GM13976 (cell line): ENCODE measurements around the gene SH3PXD2B.
A peak's percentile ranks its signal among the peaks of the same experiment; 100 is the strongest.

Experiments used
- DNase-seq: peaks from one replicate; pipeline ENCODE4 v3.0.0; 2012; ENCODE audit warnings: low spot score
- in situ Hi-C: fragments of 300-500 bp; cut with MboI; formaldehyde crosslinking; loops from one replicate; pipeline ENCODE4 v1.12.0; 2022; ENCODE audit warnings: low sequenced_read_pairs, mixed read lengths, inconsistent platforms; ENCODE audit not compliant: unreplicated experiment
- TF ChIP-seq, protein P1 (sequence below): IDR thresholded peaks from 2 replicates; pipeline ENCODE4 v1.5.1; 2012; ENCODE audit warnings: borderline replicate concordance, mild to moderate bottlenecking; ENCODE audit not compliant: insufficient read depth; ENCODE audit errors: extremely low read depth, missing control alignments, control extremely low read depth

Gene SH3PXD2B

DNA sequence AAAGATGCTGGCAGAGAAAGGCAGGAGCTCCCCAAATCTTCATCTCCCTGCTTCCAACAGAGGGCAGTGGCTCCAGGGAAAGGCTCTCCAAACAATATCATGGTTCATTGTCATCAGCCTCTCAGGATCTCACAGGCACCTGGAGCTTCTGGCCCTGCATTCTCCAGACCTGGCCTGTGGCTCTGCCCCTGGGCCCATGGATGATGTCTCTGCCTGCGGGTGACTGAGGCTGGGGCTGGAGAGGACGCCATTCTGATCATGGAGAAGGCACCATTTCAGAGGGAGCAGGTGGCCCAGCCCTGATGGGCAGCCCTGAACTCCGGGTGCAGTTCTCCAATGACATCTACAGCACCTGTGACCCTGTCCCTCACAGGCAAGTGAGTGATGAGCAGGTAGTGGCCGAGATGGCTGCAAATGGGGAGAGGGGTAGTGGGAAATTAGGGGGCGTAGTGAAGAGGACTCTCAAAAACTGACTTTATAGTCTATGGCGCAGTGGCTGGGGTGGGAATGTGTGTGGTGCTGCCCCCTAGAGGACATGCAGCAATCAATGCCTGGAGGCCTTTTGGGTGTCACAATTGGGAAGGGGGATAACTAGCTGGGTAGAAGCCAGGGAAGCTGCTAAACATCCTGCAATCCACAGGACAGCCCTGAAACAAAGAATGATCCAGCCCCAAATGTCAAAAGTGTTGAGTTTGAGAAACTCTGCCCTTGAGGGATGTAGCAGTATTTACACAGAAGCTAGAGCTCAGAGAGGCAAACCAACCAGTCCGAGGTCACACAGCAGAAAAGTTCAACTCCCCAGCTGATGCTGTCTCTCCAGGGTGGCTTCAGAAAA is 3.2 kb downstream of the SH3PXD2B start:
- peak; percentile 56 for DNase-seq
- TF ChIP-seq, protein P1, sequence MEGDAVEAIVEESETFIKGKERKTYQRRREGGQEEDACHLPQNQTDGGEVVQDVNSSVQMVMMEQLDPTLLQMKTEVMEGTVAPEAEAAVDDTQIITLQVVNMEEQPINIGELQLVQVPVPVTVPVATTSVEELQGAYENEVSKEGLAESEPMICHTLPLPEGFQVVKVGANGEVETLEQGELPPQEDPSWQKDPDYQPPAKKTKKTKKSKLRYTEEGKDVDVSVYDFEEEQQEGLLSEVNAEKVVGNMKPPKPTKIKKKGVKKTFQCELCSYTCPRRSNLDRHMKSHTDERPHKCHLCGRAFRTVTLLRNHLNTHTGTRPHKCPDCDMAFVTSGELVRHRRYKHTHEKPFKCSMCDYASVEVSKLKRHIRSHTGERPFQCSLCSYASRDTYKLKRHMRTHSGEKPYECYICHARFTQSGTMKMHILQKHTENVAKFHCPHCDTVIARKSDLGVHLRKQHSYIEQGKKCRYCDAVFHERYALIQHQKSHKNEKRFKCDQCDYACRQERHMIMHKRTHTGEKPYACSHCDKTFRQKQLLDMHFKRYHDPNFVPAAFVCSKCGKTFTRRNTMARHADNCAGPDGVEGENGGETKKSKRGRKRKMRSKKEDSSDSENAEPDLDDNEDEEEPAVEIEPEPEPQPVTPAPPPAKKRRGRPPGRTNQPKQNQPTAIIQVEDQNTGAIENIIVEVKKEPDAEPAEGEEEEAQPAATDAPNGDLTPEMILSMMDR = peak; percentile 44
- in situ Hi-C loops = no loop called here

DNA sequence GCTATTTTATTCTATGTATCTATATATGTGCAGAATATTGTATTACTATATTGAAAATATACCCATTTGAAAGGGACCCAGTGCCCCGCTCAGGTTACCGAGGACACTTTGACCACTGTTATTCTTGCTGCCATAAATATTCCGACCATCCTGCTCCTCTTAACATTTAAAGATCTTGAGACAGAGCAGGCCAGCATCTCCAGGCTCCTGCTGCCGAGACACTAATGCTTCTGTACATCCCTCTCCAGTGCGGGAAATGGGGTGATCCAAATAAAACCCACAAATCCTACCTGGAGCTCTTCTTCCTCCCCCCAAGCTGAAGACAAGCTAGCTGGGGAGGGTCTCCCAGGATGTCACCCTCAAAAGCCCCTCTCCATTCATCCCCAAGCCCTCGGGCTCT is 3.9 kb downstream of the SH3PXD2B start:
- in situ Hi-C loops = no loop called here
- TF ChIP-seq, protein P1 = no peak
- no peak for DNase-seq

DNA sequence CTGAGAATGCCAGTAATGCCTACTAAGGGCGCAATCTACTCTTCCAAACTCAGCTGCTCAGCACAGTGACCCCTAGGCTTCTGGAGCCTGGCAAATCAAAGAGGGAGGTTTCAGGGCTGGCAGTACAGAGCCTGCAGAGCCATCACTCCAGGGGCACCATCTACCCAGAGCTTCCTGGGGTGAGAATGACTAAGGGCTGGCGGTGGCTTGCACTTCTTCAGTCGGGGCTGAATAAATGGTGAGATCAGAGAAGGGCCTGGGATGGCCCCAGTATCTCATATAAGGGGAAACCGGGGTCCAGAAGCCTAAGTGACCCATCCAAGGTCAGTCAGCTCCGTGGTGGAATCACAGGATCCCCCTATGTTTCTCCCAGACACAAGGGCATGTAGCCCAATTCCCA is 5.3 kb downstream of the SH3PXD2B start:
- in situ Hi-C loops = no loop called here
- no peak for DNase-seq
- TF ChIP-seq, protein P1 = no peak

DNA sequence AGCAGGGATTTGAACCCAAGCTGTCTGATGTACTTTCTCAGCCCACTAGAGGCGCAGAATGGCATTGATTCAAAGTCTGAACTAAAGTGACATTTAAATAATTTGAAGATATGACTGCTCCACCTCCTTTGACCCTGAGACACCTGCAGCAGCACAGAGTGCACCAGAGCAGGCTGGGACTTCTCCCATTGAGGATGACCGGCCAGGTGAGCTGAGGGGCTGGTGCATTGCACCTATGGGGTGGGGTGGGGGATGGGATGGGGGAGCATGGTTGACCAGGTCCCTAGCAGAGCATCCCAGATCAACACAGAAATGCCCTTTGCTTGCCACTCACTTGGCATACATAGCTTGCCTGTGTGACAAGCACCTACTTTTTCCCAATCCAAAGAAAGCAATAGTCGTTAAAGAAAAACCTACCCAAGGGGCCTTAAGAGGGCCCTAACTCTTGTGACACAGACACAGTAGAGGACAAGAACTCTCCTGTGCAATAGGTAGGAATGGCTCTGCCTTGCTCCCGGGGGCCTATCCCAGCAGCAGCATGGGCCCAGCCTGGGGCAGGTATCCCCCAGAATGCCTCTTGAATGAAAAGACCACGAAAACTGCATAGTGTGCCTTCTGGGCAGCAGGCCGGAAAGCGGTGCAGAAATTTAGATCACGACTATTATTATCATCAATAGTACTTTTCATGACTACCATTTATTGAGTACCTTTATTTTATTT is 6.5 kb downstream of the SH3PXD2B start:
- TF ChIP-seq, protein P1 = no peak
- DNase-seq = no peak
- in situ Hi-C loops = no loop called here

DNA sequence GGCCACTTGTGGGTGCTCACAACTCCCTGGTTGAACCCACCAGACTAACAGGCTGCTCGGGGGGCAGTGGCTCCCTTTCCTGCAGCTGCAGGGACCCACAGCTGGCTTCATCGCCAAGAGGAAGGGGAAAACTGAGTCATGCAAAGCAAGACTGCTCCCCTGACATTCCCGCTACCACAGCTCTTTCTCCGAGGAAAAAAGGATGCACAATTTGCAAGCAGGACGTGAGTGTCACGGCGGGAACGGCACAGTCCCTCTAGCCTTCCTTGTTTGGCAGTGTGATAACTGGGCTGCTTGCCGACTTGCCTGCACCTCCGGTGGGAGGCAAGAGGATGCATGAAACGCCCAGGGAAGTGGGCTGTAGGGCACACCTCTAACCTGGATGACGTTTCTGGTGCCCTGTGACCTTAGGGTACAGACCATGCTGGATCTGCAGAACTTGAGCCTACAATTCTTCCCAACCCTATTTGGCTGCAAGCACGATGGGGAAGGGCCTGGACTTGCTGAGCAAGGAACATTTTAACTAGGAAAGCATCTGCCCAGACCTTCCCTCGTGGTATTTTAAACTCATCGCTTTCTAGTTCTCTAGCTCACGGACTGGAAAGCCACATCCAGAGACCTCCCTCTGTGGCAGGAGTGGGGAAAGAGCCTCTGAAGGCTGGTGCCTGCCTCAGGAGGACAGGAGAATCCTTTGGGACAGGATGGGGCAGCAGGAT is 7.8 kb downstream of the SH3PXD2B start:
- in situ Hi-C loops = no loop called here
- DNase-seq = no peak
- TF ChIP-seq, protein P1 = no peak

DNA sequence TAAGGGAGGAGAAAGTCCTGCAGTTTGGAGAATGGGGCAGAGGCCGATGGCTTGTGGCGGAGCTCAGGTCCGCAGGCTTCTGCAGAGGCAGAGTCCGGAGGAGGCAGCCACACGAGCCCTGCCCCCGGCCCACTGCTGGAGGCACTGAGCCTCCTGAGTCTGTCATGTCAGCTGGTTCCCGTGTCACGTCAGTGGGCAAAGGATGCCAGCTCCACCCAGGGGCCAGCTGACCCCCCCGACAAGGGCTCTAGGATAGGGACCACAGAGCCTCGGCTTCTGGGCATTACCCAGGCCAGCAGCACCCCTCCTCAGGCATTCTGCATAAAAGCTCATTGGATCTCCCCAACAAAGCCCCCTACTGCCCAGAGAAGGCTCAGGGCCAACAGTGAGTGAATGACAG is 8.5 kb downstream of the SH3PXD2B start:
- in situ Hi-C loops = no loop called here
- no peak for DNase-seq
- TF ChIP-seq, protein P1 = no peak
